Activated T-cell treated with anti-CD3 and anti-CD28 coated beads for 4 hours (primary cell): ENCODE data around the gene C17orf67.

Source experiments
- DNase-seq: peaks from one replicate; pipeline ENCODE4 v3.0.0-alpha.2; 2020

C17orf67 gene

GRCh38 chr17:56833809-56834379, at the start of gene C17orf67, which contains the start of gene DGKE:
TSS of gene C17orf67 (minus strand) at chr17:56833920. CDS start at chr17:56815810, 18,110 bp downstream.
TSS of gene DGKE (plus strand) at chr17:56834151. CDS start at chr17:56834796, 645 bp downstream.
- DNase-seq: peak; percentile 100

- no peak for DNase-seq
Observed at GRCh38 chr17:56881685-56882295, 48.1 kb upstream of the C17orf67 start.

- DNase-seq: no peak
Observed at GRCh38 chr17:56880571-56880970, 46.9 kb upstream of the C17orf67 start.

- no peak for DNase-seq
Observed at GRCh38 chr17:56880133-56880532, 46.4 kb upstream of the C17orf67 start.

- no peak for DNase-seq
Observed at GRCh38 chr17:56879280-56879679, 45.6 kb upstream of the C17orf67 start.

GRCh38 chr17:56876766-56877179, 43.1 kb upstream of the C17orf67 start:
- DNase-seq: no peak

GRCh38 chr17:56870081-56870651, 36.4 kb upstream of the C17orf67 start:
- no peak for DNase-seq

GRCh38 chr17:56868716-56869115, 35.0 kb upstream of the C17orf67 start:
- no peak for DNase-seq

GRCh38 chr17:56867948-56868376, 34.2 kb upstream of the C17orf67 start:
- no peak for DNase-seq

- no peak for DNase-seq
Observed at GRCh38 chr17:56866496-56866895, 32.8 kb upstream of the C17orf67 start.

GRCh38 chr17:56866076-56866475, 32.4 kb upstream of the C17orf67 start:
- no peak for DNase-seq

- DNase-seq: no peak
Observed at GRCh38 chr17:56863974-56864373, 30.3 kb upstream of the C17orf67 start.

- no peak for DNase-seq
Observed at GRCh38 chr17:56861899-56862298, 28.2 kb upstream of the C17orf67 start.

- no peak for DNase-seq
Observed at GRCh38 chr17:56851008-56851407, 17.3 kb upstream of the C17orf67 start.

- DNase-seq: no peak
Observed at GRCh38 chr17:56850591-56850990, 16.9 kb upstream of the C17orf67 start.

GRCh38 chr17:56849131-56849530, 15.4 kb upstream of the C17orf67 start:
- no peak for DNase-seq

GRCh38 chr17:56847106-56847505, 13.4 kb upstream of the C17orf67 start:
- DNase-seq: no peak

- no peak for DNase-seq
Observed at GRCh38 chr17:56845934-56846333, 12.2 kb upstream of the C17orf67 start.

GRCh38 chr17:56842577-56842976, 8.9 kb upstream of the C17orf67 start:
- DNase-seq: no peak

- DNase-seq: no peak
Observed at GRCh38 chr17:56838687-56839086, 5.0 kb upstream of the C17orf67 start.

- DNase-seq: no peak
Observed at GRCh38 chr17:56835264-56835585, 1.5 kb upstream of the C17orf67 start.

- DNase-seq: peak; percentile 44
Observed at GRCh38 chr17:56834380-56835263, 902 bp upstream of the C17orf67 start.

GRCh38 chr17:56833057-56833808, 487 bp downstream of the C17orf67 start:
- peak; percentile 44 for DNase-seq
